Effector CD4-positive, alpha-beta T cell (primary cell): Measurements from ENCODE around the gene TM2D3.

ENCODE experiments used
- DNase-seq: peaks from one replicate; pipeline ENCODE4 v3.0.0-alpha.2; 2020
- total RNA-seq: gene quantifications from one replicate; lab custom pipeline; 2026; lab: John Stamatoyannopoulos, UW

The TM2D3 gene, protein sequence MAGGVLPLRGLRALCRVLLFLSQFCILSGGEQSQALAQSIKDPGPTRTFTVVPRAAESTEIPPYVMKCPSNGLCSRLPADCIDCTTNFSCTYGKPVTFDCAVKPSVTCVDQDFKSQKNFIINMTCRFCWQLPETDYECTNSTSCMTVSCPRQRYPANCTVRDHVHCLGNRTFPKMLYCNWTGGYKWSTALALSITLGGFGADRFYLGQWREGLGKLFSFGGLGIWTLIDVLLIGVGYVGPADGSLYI
- 63.0 reads per million, percentile 73 among the genes with 10 or more reads in this experiment for total RNA-seq

DNA sequence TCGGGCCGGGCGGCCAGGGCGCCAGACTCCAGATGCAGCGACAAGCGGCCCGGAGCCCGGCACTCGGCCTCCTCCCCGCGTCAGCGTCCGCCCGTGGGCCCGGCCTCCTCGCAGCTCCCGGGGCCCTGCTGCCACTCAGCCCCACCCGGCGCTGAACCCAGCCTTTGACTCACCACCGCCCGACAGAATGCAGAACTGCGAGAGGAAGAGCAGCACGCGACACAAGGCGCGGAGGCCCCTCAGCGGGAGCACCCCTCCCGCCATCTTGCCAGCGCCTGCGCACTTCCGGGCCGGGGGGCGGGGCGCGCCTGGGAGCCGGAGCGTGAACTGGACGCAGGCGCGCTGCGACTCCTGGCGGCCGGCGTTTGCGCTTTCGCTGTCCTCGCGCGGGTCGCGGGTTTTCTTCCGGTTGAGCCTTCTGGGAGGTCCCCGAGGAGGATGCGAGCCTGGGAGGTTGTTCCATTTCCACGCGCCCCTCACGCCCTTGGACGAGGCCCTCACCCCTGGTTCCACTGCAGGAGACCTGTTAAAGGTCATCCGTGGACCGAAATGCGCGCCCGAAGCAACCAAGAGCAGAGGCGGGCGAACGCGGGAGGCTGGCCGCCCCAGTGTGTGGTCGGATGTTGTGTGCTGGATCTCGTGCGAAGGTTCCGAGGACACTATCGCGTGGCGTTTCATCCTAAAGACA lies at the start of gene TM2D3:
Gene TM2D3, minus strand, starts transcription at position 284 of the 688 bp plus-strand sequence. Its CDS starts 20 bp downstream, at position 264.
- DNase-seq: peak; percentile 94

DNA sequence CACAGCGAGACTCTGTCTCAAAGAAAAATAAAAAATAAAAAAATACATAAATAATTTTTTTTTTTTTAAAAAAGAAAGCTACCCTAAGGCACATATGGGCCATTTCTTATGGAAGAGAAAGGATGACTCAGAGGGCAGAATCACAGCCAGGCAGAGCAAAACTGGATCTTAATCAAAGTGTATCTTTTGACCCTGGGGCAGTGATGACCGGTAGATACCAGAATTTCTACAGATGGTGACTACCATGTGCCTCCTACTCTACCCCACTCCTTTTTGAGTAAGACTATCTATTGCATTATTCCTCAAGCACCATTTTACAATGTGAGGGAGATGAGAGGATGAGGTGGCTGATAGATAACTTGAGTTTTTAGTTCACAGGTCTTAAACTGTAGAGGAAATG lies 46.1 kb upstream of the TM2D3 start:
- DNase-seq: no peak

DNA sequence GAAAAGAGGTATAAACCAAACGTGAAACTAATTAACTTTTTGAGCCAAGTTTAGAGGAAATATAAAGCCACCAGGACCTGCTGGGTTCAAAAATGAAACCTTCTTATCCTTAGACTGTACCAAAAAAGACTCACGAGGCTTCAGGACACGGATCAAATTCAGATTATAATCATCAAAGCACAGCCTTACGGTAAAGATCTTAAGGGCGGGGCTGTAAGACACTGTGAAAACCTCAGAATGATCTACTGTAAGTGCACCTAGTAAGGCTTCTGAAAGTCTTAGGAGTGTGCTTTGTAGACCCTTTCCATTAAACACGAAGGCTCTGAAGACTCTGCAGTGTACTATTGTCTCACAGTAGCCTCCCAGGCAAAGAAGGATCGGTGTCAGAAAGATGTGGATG lies 45.3 kb upstream of the TM2D3 start:
- DNase-seq: no peak

DNA sequence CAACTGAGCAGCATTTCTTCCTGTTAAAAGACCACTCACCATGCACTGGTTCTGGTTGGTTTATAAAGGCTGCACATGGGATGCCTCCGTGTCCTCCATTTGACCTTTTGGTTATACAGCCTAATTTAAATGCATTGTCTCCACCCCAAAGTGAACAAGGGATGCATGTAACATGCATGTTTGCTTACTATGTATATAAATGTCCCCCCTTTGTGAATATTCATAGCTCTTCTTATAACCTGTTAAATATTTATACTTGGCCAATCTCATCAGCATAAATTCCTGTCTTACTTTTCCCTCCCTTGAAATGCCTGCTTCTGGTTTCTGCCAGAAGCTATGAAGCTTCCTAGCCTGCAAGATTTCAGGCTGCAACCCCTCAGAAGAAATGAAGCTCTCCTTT lies 44.6 kb upstream of the TM2D3 start:
- no peak for DNase-seq

DNA sequence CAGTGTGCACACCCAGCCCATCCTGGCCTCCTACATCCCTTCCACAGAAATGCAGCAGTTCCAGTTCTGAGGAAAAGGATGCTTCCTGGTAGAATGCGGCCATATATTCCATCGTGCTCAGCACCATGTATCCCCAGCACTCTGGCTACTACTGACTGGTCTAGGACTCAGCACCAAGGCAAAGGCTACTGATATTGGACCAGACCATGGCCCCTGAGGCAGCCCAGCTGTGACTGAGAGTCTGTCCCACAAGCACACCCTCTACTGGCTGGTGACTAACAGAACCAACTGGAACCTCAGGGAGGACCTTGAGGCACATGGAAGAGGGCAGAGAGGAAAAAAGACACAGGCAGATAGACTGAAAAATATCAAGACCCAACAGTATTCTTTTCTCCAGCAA lies 42.1 kb upstream of the TM2D3 start:
- DNase-seq: no peak

DNA sequence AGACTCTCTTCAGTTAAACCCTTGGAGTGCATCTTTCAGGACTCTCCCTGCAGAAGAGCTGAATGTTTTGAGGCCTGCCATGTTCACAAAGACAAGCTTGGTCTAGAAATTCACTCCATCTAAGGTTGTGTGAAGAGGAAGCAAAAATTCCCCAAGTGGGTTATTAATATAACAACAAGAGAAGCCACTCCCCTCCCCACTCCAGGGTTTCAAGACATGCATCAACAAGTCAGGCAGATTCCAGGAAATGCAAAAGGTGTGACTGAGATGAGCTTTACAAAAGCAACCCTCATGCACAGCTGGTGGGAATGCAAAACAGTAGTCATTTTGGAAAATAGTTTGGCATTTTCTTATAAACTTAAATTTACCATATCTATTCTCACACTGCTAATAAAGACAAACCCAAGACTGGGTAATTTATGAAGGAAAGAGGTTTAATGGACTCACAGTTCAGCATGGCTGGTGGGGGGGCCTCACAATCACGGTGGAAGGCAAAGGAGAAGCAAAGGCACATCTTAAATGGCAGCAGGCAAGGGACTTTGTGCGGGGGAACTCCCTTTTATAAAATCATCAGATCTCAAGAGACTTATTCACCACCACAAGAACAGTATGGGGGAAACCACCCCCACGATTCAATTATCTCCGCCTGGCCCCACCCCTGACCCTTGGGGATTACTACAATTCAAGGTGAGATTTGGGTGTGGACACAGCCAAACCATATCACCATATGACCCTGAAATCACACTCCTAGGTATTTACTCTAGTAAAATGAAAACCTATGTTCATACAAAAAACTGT lies 40.8 kb upstream of the TM2D3 start:
- DNase-seq: no peak

DNA sequence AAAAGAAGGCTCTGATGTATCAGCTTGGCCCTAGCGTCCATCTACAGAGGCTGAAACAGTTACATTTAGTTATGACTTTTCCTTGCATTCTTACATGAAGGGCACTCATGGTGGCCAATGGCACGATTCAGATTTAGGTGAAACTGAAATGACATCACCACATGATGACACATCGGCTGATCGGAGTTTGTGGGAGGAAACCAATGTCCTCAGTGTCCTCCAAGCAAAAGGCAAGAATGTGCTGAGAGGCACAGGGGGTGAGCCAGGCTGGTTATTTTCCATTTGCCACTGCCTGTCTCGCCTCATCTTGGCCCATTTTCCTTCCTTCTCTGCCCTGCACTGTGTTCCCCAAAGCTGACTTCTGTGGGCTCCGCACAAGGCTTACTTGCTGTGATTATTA lies 37.7 kb upstream of the TM2D3 start:
- DNase-seq: no peak

DNA sequence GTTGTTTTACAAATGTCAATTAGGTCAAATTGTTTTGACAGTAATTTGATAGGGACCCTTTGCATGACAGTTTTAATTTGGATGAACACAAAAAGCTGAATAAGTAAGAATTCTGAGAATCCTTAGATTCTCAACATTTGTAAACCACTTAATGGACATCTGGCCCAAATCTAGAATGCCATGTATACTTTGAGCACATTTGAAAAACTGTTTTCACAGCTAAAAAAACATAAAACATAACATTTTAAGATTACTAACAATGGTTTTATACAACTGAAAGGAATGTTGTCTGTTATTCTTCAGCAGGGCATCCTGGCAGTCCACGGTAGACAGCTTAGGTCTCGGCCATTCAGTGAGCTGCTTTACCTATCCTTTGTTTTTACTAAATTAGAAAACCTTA lies 34.5 kb upstream of the TM2D3 start:
- DNase-seq: no peak

DNA sequence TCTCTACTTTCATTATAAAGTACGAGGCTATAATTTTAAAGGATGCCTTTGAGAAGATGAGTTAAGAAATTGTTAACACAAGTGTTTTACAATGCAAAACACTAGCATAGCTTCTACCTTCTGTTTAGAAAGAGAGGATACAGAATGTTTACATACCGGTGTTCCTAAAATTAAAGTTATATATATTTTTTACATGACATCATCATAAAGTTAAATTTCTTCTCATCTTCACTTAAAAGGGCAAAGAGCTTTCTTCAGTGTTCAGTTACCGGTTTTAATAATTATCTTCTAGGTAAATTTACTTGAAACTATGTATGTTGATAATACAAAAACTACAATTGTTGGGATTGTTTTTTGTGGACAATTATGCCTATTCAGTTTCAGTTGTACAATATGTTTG lies 32.7 kb upstream of the TM2D3 start:
- DNase-seq: no peak

DNA sequence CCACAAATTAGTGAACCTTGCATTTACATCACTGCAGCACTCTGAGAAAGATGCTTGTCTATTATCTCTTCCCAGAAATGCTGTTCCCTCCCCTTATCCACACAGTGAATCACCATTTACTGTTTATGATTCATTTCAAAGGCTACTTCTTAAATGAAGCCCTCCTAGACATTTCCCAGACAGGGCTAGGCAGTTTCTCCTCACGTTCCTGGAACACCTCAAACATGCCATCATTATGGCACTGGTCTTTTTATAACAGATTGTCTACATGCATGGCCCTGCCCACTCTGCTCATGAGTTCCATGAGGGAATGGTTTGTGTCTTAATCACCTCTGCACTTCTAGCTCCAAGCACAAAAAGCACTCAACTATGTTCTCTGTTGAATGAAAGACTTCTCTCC lies 32.2 kb upstream of the TM2D3 start:
- no peak for DNase-seq

DNA sequence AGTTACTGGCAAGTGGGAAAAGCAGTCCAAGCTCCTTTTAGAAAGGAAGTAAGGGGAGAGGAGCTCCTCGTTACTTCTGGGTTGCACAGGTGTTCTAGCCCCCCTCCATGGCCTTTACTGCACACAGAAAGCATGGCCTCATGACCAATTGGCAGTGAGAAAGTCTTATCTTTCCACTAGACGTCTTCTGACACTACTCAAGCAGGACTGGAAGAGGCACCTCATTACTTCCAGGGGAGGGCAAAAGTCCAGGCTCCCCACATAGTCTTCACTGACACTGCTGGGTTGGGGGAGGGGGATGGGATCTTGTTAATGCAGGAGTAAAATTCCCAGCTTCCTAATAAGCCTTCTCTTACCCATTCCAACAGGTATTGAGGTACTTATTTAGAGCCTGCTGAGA lies 27.6 kb upstream of the TM2D3 start:
- no peak for DNase-seq

DNA sequence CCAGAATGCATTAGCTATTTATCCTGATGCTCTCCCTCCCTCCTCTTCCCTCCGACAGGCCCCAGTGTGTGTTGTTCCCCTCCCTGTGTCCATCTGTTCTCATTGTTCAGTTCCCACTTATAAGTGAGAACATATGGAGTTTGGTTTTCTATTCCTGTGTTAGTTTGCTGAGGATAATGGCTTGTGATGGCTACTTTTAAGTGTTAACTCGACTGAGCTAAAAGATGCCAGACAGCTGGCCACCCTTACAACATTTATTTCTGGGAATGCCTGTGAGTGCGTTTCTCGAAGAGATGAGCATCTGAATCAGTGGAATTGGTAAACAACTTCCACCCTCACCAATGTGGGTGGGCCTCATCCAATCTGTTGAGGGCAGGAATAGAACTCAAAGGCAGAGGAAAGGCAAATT lies 24.7 kb upstream of the TM2D3 start:
- DNase-seq: no peak

DNA sequence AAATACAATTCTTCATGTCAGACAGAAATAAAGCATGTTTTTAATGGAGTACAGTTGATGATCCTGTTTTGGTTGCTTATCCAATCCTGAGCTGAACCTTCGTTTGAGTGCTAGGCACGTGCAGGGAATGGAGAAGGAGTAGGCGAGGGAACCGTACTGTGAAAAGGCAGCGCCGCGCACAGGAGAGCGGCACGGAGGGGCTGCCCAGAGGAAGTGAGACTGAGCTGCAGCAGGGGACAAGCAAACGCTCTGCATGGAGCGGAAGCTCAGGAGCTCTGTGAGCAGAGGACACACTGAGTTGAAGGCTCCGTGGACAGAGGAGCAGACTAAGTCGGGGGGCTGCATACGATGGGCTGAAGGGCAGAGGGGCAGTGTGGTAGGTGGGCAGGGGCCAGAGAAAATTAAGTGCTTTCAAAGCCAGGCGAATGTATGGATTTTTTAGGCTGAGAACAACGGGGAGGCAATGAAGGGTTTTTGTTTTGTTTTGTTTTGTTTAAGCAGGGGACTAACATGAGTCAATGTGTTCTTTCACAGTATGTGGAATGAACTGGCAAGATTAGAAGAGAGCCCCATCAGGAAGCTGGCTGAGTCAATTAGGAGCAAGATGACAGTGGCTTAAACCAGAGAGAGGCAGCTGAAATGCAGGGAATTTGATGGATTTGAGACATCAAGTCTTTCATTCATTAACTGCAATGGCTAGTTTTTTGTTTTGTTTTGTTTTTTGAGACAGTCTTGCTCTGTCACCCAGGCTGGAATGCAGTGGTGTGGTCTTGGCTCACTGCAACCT lies 23.8 kb upstream of the TM2D3 start:
- no peak for DNase-seq

DNA sequence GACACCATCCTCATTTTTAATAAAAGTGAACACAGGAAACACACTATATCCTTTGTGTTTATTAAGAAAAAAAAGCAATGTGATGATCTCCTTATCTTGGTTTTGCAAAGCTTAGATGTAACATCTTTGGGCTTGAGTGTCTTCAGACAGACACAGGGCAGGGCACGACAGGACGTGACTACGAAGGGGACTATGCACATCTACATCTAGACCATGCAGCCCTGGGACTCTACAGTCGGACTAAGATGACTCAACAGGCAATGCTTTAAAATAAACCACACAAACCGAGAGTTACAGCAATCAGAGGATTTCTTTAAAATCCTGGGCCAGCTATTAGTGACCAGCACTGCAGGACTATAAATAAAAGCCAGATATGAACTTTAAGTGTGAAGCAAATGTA lies 22.8 kb upstream of the TM2D3 start:
- no peak for DNase-seq

DNA sequence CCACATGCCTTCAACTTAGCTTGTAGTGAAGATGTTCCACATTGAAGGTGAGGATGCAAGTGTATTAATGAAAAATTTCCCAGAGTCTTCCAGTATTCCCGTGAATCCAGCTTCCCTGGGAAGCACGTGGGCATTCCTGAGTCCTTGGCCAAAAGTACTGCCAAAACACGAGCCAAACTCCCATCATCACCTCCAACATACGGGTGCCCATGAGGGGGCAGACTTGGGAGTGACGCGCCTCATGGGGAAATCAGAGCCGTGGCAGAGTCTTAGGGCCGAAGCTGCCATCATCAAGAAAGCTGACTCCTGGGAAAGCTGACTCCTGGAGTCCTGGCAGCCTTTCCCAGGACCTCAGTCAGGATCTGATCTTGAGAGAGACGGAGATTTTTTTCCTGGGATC lies 20.1 kb upstream of the TM2D3 start:
- DNase-seq: no peak

DNA sequence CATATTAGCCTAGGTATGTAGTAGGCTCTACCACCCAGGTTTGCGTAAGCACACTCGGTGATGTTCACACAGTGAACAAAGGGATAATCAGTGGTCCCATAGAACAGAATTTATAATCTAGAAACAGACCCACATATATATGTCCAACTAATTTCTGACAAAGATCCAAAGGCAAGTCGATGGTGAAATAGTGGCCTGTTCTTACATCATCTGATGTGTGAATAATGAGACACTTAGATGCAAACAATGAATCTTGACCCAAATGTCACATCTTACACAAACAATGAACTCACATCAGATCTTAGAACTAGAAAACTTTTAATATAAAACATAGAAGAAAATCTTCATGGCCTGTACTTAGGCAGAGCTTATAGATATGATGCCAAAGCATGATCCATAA lies 17.6 kb upstream of the TM2D3 start:
- no peak for DNase-seq

DNA sequence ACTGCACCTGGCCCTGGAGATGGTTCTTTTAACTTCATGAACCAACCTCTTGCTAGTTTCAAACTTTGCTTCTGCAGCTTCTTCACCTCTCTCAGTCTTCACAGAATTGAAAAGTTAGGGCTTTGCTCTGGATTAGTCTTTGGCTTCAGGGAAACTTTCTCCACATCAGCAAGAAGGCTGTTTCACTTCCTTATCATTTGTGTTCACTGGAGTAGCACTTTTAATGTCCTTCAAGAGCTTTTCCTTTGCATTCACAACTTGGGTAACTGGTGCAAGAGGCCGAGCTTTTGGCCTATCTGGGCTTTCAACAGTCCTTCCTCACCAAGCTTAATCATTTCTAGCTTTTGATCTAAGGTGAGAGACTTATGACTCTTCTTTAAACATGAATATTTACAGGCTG lies 15.7 kb upstream of the TM2D3 start:
- DNase-seq: no peak

DNA sequence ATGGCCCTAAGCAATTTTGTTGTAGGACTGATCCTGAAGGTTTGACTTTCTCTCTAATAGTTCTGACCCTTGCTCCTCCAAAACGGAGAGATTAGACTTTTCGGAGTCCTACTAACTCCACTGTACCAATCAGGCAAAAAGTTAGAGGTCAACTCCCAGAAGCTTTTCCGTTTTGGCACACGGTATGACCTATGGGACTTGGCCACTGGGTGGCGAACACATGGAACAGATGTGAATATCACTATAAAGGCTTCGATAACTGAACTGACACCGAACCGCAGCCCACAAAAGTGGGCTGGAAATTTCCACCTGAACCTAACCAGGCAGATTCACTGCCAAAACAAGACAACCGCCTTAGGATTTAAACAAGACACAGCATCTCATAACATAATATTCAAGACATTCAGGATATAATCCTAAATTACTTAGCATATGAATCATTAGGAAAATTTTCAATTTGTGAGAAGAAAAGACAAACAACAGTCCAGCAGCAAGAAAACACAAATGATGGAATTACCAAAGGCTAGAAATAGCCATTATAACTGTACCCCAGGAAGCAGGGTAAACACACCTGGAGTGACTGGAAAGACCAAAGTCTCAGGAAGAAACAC lies 12.2 kb upstream of the TM2D3 start:
- no peak for DNase-seq

DNA sequence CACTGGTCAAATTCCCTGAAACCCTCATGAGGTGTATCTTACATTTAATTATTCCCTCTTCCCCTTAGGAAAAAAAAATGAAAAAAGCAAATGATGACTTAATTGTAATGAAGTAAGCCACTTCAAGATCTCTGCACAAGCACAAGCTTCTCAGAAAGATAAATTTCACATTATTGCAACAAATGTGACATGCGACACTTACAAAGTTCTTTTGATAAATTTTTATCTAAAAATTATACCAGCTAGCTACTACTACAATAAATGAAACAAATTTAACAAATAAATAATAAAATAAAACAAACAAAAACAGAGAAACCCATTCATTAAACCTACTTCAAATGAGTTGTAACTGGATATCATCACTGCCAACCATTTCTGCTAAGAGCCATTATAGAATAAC lies 10.0 kb upstream of the TM2D3 start:
- DNase-seq: no peak

DNA sequence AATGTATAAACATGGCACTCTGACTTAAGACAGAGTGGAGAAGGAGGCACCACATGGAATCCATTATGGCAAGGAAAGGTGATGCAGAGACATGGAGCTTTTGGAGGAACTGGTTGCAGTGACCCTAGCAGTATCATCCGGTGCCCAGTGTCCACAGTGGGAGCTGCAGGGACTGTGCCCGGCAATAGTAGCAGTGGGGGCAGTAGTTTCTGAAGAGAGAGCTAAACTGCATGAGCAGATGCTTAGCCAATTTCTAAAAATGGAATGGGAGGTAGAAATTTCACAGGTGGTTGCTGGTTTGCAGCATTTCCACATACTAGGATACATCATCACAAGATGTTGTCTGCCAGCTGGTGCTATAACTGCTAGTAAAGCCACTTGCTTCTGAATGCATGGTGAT lies 7.8 kb upstream of the TM2D3 start:
- DNase-seq: no peak

DNA sequence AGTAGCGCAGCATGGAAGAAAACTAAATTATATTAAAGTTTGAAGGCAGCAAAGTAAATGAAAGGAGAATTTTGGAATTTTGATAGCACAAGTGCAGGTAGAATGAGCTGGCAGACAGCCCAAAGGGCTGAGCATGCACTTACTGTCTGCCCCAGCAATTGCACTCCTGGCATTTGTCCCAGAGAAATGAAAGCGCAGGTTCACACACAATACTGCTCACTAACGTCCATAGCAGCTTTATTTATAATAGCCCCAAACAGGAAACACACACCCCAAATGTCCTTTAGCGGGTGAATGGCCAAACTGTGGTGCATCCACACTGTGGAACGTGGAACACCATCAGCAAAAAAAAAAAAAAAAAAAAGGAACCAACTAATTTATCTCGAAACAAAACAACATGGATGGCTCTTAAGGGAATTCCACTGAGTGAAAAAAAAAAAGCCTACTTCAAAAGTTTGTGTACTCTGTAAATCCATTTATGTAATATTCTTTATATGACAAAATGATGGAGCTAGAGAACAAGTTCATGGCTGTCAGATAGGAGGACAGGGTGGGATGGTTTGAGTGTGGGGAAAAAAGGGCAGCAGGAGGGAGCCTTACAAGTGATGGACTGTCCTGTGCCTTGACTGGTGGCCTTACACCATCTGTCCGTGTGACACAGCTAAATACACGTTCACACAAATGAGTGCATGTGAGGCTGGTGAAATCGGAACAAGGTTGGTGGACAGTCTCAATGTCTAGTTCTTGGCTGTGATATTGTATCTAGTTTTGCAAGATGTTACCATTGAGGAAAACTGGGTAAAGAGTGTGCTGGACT lies 6.0 kb upstream of the TM2D3 start:
- DNase-seq: no peak

DNA sequence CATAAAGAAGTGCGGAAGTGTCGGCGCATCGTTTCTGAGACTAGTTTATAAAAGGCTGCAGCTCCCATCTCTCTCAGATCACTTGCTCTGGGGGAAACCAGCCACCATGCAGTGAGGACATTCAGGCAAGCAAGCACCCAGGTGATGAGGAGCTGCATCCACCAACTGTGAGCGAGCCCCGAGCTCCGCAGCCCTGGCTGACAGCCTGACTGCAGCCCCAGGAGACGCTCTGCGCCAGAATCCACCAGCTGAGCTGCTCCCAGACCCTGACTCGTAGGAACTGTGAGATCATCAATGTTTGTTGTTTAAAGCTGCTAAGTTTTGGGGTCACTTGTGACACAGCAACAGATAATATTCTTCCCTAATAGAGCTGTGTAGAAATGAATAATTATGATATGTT lies 5.0 kb upstream of the TM2D3 start:
- no peak for DNase-seq
